Lower leg skin (tissue), 3 donors: Measurements from ENCODE around the gene OOSP3.

ENCODE experiments used
- POLR2A ChIP-seq, 2 donors: fragments of 450-650 bp; IDR thresholded peaks; one replicate each; pipeline ENCODE4 v1.6.1; 2016 to 2017; ENCODE audit warnings: antibody characterized with exemption in 2 of 2, mild to moderate bottlenecking in 1 of 2, moderate library complexity in 1 of 2
- TF ChIP-seq, protein P1 (sequence below), 3 donors: fragments of 450-650 bp; IDR thresholded peaks; one replicate each; pipeline ENCODE4 v1.5.1; 2016; ENCODE audit warnings: antibody characterized with exemption in 3 of 3, mild to moderate bottlenecking in 3 of 3, moderate library complexity in 2 of 3

DNA sequence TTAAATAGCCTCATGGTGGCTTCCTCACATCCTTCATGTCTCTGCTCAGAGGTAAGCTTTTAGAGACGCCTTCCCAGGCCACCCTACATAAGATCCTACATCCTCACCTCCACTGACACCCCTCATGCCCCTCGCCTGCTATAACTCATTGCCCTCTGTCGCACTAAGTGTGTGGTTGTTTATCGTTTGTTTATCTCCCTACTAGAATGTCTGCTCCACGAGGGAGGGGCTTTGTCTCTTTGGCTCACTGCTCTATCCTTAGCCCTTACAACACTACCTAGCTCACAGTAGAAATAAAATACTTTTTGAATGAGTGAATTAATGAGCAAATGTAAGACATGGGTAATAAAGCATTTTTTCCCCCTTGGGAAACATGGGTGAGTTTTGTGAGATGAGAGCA lies 32.0 kb upstream of the OOSP3 start:
- TF ChIP-seq, protein P1, sequence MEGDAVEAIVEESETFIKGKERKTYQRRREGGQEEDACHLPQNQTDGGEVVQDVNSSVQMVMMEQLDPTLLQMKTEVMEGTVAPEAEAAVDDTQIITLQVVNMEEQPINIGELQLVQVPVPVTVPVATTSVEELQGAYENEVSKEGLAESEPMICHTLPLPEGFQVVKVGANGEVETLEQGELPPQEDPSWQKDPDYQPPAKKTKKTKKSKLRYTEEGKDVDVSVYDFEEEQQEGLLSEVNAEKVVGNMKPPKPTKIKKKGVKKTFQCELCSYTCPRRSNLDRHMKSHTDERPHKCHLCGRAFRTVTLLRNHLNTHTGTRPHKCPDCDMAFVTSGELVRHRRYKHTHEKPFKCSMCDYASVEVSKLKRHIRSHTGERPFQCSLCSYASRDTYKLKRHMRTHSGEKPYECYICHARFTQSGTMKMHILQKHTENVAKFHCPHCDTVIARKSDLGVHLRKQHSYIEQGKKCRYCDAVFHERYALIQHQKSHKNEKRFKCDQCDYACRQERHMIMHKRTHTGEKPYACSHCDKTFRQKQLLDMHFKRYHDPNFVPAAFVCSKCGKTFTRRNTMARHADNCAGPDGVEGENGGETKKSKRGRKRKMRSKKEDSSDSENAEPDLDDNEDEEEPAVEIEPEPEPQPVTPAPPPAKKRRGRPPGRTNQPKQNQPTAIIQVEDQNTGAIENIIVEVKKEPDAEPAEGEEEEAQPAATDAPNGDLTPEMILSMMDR (IDR thresholded peaks at IDR 0.05) = no peak
- no peak for TF ChIP-seq POLR2A (IDR thresholded peaks at IDR 0.05)
